ENCODE results near the gene ROBO1.

ROBO1 gene

GRCh38 chr3:79148786-79149185 is 619.0 kb downstream of the ROBO1 start:
- DNase-seq: no peak

- DNase-seq: no peak
These were observed 621.8 kb downstream of the ROBO1 start for GRCh38 chr3:79146024-79146423.

GRCh38 chr3:79140708-79141107 is 627.1 kb downstream of the ROBO1 start:
- no peak for DNase-seq

GRCh38 chr3:79139395-79140068 is 628.3 kb downstream of the ROBO1 start:
- no peak for DNase-seq

GRCh38 chr3:79125313-79125984 is 642.3 kb downstream of the ROBO1 start:
- no peak for DNase-seq

- DNase-seq: no peak
These were observed 652.3 kb downstream of the ROBO1 start for GRCh38 chr3:79115458-79115857.

GRCh38 chr3:79113876-79114275 is 653.9 kb downstream of the ROBO1 start:
- no peak for DNase-seq

GRCh38 chr3:79111375-79112052 is 656.3 kb downstream of the ROBO1 start:
- DNase-seq: no peak

- DNase-seq: no peak
These were observed 658.0 kb downstream of the ROBO1 start for GRCh38 chr3:79109754-79110153.

GRCh38 chr3:79103307-79103706 is 664.5 kb downstream of the ROBO1 start:
- DNase-seq: no peak

GRCh38 chr3:79097964-79098660 is 669.7 kb downstream of the ROBO1 start:
- no peak for DNase-seq

GRCh38 chr3:79094654-79095053 is 673.1 kb downstream of the ROBO1 start:
- DNase-seq: no peak

- no peak for DNase-seq
These were observed 681.3 kb downstream of the ROBO1 start for GRCh38 chr3:79086514-79086913.

GRCh38 chr3:79085171-79085570 is 682.6 kb downstream of the ROBO1 start:
- no peak for DNase-seq

GRCh38 chr3:79081335-79081734 is 686.5 kb downstream of the ROBO1 start:
- no peak for DNase-seq

GRCh38 chr3:79074558-79074957 is 693.2 kb downstream of the ROBO1 start:
- no peak for DNase-seq

GRCh38 chr3:79067734-79068133 is 700.1 kb downstream of the ROBO1 start:
- no peak for DNase-seq

GRCh38 chr3:79066481-79066880 is 701.3 kb downstream of the ROBO1 start:
- no peak for DNase-seq

GRCh38 chr3:79063624-79064023 is 704.2 kb downstream of the ROBO1 start:
- DNase-seq: no peak

- no peak for DNase-seq
These were observed 710.0 kb downstream of the ROBO1 start for GRCh38 chr3:79057756-79058155.

GRCh38 chr3:79056498-79056897 is 711.3 kb downstream of the ROBO1 start:
- DNase-seq: no peak

- DNase-seq: no peak
These were observed 715.6 kb downstream of the ROBO1 start for GRCh38 chr3:79052054-79052681.

GRCh38 chr3:79047581-79047980 is 720.2 kb downstream of the ROBO1 start:
- no peak for DNase-seq

Data from activated gamma-delta T cell treated with Interleukin-2 at 50 U/mL for 16 hours (primary cell).